CMK (cell line): ENCODE data around the gene ZNF639.
"Not testable (repeated sequence)": the region's sequence is repeated elsewhere in the genome, so short reads cannot be mapped to it uniquely, and the experiment has no call there.

Source experiments
- DNase-seq: peaks from one replicate; pipeline ENCODE4 v3.0.0-alpha.2; 2010; ENCODE audit warnings: low read depth

Gene ZNF639, protein sequence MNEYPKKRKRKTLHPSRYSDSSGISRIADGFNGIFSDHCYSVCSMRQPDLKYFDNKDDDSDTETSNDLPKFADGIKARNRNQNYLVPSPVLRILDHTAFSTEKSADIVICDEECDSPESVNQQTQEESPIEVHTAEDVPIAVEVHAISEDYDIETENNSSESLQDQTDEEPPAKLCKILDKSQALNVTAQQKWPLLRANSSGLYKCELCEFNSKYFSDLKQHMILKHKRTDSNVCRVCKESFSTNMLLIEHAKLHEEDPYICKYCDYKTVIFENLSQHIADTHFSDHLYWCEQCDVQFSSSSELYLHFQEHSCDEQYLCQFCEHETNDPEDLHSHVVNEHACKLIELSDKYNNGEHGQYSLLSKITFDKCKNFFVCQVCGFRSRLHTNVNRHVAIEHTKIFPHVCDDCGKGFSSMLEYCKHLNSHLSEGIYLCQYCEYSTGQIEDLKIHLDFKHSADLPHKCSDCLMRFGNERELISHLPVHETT

DNA sequence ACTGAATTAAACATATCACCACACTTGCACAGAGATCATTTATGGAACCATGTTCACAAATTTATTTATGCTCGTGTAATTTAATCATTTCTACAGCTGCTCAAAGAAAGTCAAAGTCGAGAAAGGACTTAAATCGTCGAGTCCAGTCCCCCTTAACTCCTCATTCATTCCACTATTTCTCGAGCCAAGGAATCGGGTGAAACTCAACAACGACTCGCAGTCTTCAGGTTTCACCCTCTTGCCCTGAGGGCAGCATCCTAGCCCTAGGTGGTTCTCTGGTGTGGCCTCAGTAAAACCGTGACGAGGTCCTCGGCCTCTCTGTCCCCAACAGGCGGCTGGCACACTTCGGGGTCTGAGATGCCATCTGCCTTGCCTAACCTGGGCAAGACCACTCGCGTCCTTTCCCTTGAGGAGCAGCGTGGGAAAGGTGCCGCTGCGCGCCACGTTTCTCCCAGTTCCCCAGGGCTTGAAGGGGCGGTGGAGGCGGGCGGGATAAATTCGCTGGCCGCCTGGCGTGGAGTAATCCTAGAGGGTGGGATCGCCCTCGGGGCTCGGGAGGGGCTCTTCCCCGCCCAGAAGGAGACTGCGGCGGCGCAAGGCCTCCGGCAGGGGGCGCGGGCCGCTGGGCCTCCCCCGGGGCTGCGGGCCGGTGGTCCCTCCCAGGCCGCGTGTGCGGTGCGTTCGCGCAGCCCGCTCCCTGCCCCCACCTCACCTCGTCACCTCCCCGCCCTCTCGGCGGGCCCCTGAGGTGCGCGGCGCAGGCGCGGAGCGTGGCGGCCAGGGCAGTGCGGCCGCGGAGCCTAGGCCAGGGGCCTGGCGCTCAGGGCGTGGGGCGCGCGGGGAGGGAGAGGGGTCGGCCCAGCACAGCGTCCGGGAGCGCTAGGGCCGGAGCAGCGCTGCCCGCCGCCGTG lies at the start of gene ZNF639:
Gene ZNF639, plus strand, starts transcription at position 746 of the 911 bp plus-strand sequence. CDS start 5,263 bp downstream, outside the sequence.
- peak; percentile 70 for DNase-seq

DNA sequence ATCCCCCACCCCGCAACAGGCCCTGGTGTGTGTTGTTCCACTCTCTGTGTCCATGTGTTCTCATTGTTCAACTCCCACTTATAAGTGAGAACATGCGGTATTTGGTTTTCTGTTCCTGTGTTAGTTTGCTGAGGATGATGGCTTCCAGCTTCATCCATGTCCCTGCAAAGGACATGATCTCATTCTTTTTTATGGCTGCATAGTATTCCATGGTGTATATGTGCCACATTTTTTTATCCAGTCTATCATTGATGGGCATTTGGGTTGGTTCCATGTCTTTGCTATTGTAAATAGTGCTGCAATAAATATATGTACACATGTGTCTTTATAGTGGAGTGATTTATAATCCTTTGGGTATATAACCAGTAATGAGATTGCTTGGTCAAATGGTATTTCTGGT lies 48.4 kb upstream of the ZNF639 start:
- DNase-seq, result not testable (repeated sequence)

DNA sequence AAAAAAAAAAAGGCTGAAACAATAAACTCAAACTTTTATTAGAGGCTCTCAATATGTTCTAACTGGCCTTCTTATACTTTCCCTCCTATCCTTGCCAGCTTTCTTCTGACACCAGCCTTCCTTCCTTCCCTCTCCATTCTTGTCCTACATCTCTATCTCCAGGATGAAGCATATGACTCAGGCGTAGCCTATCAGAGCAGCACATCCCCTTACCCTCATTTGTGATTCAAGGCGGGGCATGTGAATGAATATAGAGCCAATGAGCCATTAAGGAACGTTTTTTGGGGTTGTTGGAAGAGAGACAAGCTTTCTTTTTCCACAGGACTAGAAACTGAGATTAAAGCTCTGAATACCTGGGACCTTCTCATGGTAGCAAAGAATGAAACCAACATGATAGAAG lies 46.8 kb upstream of the ZNF639 start:
- no peak for DNase-seq

DNA sequence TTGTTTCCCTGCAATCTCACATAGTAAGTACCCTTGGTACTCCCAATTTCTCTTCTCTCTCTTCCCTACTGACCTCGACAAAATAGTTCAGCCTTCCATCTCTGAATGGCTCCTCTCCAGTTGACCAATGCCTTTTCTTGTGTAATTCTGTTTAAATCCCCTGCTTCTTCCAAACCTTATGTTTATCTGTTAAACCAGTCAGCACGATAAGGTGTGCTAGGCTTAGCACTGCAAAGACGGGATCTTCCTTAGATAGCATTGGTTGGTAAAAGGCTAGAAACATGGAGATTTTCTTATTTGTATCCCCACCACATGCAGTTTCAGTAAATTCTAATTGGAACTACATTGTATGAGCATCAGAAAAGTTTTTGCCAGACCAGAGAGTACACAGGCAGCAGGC lies 46.1 kb upstream of the ZNF639 start:
- DNase-seq, result no peak

DNA sequence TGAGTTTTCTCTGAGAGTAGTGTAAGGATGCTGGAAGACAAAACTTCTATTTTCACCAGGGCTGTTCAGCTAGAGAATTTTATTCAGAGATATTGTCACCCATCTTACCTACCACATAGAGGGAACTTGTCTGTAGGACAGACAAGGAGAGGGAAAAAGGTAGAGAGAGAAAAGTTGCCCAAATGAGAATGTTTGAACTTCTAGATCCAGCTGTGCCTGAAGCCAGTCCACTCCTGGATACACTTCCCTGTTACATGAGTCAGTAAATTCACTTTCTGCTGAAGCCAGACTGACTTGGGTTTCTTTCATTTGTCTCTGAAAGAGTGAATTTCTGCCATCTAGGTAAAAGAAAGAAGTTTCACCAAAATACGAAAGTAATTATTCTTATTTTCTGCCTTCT lies 44.7 kb upstream of the ZNF639 start:
- no peak for DNase-seq

DNA sequence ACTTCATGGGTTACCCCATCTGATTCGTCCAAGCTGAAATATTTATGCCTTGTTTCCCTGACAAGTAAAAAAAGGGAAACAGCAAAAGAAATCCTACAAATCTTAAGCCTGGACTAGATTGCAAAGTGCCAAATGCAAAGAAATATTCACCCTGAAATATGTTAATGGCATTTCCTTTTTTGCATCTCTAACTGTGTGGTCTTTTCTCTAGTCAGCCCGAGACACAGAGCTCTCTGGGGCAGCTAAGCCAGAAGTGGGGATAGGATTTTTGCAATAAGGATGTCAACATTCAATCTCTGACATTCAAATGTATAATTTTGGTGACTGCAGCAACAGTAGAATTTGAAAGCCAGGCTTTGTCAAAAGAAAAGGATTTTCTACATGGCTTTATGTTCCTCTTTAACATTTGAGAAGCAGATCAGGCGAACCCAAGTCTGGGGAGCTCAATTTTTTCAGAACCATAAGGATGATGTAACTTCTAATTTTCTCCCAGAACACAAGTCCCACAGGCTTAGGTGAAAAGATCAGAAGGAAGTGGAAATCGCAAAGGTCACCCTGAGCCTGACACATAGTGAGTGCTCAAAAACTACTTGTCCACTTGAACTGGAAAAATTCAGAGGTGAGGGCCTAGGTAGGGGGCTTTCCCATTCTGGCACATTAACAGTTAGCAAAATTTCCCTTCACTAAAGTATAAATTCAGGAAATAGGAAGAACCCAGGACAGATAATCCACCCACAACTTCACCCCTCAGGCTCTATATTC lies 43.7 kb upstream of the ZNF639 start:
- DNase-seq, result no peak

DNA sequence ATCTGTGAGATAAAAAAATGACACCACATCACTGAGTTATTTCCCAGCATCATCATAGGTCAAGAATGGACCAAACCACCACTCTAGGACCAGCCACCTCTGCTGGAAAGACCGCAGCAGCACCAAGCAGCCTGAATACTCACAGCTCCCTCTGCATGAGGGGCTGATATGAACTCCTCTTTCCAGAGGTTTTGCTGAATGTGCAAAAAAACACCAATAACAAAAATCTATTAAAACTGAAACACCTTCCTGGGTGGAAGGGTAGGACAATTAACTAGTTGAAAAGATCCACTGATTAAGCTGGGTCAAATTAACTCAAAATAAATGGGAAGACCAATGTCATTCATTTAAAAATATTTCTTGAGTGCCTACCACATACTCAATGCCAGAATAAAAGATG lies 43.0 kb upstream of the ZNF639 start:
- no peak for DNase-seq

DNA sequence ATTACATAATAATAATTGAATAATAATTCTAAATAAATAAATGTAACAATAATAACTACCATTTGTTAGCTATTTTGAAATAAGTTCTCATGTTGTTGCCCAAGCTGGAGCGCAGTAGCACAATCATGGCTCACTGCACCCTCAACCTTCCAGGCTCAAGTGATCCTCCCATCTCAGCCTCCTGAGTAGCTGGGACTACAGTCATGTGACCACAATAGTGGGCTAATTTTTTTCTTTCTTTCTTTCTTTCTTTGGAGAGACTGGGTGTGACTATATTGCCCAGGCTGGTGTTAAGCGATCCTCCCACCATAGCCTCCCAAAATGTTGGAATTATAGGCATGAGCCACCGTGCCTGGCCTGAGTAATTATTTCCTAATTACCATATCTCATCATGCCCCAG lies 41.0 kb upstream of the ZNF639 start:
- DNase-seq, result no peak

DNA sequence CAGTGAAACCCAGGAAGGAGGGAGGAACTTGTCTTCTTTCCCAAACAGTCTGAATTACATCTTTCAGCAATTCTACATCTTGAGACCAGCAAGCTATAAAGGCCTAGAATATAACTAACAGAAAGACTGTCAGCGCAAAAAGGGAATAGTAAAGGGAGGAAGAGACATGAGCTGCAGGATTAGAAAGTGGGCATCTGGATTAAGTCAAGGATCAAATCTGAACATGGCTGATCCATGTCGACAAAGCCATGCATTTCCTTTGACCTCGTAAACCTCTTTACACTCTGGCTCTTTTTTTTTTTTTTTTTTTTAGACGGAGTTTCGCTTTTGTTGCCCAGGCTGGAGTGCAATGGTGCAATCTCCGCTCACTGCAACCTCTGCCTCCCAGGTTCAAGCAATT lies 36.5 kb upstream of the ZNF639 start:
- DNase-seq, result no peak

DNA sequence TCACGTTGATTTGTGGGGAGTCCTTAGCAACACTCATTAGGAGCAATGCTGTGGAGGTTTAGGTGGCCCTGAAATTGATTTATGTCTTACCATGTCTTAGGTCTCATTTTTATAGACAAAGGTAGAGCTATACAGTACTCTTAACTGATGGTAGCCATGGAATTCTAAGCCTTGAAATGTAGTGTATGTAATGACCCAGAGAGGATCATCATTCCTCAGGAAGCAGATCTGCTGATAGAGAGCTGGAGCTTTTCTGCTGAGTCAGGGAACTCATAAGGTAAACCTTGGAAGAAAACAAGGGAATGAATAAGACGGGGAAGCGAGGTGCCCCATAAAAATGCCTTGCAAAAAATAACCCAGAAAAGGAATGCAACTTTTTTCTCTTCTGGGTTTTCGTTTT lies 34.0 kb upstream of the ZNF639 start:
- no peak for DNase-seq

DNA sequence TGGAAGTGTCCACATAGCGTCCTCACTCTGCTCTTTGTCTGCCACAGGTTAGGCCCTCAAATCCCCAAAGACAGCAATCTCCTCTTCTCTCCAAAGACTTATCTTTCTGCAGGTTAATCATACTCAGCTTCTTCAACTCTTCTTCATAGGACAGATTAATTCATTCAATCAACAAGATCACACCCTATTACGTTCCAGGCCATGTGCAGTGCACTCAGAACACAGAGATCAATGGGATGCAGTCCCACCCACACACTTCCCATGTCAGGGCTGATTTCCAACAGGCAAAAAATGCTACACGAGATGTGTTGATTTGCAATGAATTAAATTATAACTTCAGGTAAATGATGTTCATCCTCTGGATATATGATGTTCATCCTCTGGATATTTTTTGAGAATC lies 33.5 kb upstream of the ZNF639 start:
- DNase-seq, result no peak

DNA sequence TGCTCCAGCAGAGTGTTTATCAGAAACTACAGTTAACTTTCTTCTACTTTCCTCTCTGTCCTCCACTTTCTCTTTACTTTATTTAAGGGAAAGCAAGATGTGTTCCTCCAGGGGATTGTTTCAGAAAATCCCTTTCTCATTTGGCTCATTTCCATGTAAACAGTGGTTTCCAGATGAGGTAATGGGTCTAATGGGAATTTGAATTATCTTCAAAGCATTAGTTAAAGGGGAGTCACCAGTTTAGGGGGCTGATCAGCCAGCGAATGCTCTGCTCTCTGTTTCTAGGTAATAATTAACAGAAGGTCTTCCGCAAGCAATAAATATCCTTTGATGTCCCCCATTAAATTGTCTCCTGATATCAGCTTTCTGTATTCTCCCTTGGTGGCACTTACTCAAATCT lies 30.4 kb upstream of the ZNF639 start:
- no peak for DNase-seq

DNA sequence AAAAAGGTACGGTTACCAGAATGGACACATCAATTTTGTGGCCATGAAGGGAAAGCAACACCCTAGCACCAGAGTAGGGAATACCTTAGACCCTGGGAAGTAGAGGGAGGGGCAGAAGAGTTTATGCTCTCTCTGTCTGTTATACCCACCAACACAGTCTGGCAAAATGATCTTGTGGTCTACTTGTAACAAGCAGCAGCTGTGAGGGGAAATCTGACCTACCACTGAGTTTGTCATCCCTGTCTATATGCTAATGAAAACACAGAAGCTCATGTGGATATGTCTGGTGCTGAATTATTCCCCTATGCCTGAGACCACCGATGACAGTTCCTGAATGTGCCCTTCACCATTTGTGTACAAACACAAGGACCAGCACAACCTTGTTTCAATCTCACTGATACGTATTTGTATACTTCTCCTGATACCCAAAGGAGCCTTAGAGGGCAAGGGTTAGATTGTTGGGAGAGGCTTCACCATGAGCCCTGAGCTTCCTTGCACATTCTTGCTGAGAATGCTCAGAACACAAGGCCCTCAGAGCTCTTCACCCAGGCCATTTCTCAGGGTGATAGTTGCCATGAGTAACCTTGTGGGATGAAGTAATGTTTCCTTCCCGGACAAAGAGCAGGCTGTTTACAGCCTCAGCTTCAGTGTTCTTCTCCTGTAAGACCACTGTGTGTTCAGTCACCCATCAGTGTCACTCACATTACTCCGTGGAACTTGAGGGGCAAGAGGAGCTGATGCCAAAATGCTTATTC lies 24.7 kb upstream of the ZNF639 start:
- DNase-seq, result no peak

DNA sequence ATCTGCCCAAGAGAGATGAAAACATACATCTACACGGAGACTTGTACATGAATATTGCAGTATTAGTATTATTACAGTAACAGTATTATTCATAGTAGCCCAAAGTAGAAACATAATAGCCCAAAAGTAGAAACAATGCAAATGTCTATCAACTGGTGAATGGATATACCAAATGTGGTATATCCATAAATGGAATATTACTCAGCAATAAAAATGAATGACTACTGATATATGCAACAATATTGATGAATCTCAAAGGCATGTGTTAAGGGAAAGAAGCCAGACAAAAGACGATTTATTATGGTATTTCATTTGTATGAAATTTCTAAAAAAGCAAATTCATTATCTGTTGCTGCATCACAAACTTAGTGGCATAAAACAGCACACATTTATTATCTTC lies 23.5 kb upstream of the ZNF639 start:
- DNase-seq, result no peak

DNA sequence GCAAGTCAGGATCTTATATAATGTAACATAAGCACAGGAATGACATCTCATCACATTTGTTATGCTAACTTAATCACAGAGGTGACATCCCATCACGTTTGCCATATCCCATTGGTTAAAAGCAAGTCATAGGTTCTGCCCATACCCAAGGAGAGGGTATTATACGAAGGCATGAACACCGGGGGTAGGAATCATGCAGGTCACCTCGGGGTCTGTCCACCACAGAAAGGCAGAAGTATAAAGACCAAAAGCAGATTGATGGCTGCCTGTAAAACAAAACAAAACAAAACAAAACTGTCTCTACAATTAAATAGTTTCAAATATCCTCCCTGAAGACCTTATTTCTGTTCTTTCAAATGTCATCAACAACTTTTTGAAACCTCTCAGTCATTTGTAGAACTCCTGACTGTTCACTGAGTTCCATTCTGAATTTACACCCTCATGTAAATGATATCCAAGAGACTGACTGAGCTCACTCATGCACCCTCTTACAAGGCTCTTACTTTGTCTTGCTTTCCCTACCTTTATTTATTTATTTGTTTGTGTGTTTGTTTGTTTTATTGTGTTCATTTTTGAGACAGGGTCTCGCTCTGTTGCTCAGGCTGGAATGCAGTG lies 22.7 kb upstream of the ZNF639 start:
- DNase-seq, result no peak

DNA sequence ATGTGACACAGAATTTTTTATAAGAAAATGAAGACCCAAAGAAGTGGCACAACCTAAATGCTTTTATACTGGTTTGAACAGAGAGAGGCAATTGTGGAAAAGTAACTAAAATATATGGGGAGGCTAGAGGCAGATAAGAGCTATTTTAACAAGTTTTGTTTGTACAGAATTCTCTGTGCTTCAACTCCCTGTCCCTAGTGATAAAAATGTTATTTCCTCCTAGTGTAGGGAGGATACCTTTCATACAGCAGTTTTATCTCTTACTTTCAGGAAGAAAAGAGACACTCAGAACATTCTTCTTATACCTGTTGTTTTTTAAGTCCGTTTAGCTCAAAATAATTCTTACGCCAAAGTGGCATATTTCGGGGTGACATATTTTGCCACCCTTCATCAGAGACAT lies 21.2 kb upstream of the ZNF639 start:
- no peak for DNase-seq

DNA sequence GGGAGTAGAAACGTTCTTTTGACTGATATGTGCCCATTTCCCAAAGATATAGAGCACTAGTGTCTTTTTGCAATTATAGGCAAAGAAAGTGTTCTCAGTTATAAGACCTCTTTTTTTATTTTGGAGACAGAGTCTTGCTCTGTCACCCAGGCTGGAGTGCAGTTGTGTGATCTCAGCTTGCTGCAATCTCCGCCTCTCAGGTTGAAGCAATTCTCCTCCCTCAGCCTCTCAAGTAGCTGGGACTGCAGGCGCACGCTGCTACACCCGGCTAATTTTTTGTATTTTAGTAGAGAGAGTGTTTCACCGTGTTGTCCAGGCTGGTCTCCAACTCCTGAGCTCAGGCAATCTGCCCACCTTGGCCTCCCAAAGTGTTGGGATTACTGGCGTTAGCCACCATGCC lies 20.7 kb upstream of the ZNF639 start:
- DNase-seq, result no peak

DNA sequence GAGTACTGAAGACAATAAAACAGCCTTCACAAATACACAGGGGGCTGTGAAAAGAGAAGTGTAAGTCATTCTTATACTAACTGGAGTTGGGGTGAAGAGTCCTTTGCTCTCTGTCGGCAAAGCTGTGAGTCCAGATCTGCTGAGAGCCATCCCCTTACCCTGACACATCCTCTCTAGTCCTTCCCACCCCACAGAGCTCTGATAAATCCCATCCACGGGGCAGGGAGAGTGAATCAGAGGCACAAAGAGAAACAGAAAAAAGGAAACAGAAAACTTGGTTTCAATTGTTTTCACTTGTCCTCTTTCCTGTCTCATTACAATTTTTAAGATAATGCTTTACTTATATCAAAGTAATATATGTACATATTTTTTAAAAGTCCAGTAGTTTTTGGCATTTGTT lies 18.2 kb upstream of the ZNF639 start:
- no peak for DNase-seq

DNA sequence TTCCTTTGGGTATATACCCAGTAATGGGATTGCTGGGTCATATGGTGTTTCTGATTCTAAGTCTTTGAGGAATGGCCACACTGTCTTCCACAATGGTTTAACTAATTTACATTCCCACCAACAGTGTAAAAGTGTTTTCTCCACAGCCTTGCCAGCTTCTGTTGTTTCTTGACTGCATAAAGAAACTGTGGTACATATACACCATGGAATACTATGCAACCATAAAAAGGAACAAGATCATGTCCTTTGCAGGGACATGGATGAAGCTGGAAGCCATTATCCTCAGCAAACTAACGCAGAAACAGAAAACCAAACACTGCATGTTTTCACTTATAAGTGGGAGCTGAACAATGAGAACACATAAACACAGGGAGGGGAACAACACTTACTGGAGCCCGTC lies 15.5 kb upstream of the ZNF639 start:
- DNase-seq, result not testable (repeated sequence)

DNA sequence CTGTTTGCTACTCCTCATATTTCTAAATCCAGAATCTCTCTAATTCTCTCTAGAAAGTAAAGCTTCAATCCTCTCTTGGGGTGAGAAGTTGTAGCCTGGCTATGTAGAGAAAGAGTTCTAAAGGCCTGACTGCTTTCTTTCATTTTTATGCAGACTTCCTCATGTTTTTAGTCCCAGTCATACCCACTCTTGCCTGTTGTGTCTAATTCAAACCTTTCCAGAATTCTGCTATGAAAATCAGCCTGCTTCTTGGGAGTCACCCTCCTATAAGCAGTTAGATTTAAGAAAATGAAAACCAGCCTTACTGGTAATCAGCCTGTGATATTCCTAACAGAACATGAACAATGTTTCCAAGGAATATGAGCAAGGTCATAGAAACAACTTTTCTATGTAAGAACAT lies 14.8 kb upstream of the ZNF639 start:
- no peak for DNase-seq
